Measurements from ENCODE around the gene KIF6.

GRCh38 chr6:39546731-39547130 lies 178.5 kb downstream of the KIF6 start:
- TF ChIP-seq EZH2 (IDR thresholded peaks at IDR 0.05; ENCODE audit: insufficient read depth, low read length), result no peak
- TF ChIP-seq, protein P1, sequence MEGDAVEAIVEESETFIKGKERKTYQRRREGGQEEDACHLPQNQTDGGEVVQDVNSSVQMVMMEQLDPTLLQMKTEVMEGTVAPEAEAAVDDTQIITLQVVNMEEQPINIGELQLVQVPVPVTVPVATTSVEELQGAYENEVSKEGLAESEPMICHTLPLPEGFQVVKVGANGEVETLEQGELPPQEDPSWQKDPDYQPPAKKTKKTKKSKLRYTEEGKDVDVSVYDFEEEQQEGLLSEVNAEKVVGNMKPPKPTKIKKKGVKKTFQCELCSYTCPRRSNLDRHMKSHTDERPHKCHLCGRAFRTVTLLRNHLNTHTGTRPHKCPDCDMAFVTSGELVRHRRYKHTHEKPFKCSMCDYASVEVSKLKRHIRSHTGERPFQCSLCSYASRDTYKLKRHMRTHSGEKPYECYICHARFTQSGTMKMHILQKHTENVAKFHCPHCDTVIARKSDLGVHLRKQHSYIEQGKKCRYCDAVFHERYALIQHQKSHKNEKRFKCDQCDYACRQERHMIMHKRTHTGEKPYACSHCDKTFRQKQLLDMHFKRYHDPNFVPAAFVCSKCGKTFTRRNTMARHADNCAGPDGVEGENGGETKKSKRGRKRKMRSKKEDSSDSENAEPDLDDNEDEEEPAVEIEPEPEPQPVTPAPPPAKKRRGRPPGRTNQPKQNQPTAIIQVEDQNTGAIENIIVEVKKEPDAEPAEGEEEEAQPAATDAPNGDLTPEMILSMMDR (IDR thresholded peaks at IDR 0.05; ENCODE audit: insufficient read depth, low read depth, low read length), result no peak
